HG02870 (cell line): Measurements from ENCODE around the gene STAT2.

Source experiments
- ATAC-seq: cut with Tn5 transposase; IDR thresholded peaks from one replicate; pipeline ENCODE4 v1.9.1; 2021; ENCODE audit warnings: mild to moderate bottlenecking, moderate library complexity; ENCODE audit not compliant: unreplicated experiment

The STAT2 gene

DNA sequence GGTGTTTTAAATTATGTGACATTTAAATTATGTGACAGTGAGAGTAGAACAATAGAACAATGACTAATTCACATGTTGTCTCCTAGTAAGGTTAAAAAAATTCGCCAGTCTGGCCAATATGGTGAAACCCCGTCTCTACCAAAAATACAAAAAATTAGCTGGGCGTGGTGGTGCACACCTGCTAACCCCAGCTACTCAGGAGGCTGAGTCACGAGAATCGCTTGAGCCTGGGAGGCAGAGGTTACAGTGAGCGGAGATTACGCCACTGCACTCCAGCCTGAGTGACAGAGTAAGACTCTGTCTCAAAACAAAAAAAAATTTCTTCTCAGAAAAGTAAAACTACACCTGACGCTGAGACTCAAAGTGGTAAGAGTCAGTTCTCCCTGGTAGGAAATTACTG, 62.5 kb downstream of the STAT2 start:
- ATAC-seq = no peak

- no peak for ATAC-seq
Observed at GRCh38 chr12:56296295-56296694, 63.6 kb downstream of the STAT2 start.

- no peak for ATAC-seq
Observed at GRCh38 chr12:56293795-56294194, 66.1 kb downstream of the STAT2 start.
